ENCODE results near the gene ZDHHC13. TPM values are rescaled to one million over a fixed set of nuclear protein-coding genes. Genes with fewer than 3 reads are reported as not detected.

Gene ZDHHC13
- total RNA-seq, 1 donor from 2014 or later, result 49.8 TPM

- DNase-seq, result no peak
These were observed 91.2 kb downstream of the ZDHHC13 start for GRCh38 chr11:19208181-19208580.

DNA sequence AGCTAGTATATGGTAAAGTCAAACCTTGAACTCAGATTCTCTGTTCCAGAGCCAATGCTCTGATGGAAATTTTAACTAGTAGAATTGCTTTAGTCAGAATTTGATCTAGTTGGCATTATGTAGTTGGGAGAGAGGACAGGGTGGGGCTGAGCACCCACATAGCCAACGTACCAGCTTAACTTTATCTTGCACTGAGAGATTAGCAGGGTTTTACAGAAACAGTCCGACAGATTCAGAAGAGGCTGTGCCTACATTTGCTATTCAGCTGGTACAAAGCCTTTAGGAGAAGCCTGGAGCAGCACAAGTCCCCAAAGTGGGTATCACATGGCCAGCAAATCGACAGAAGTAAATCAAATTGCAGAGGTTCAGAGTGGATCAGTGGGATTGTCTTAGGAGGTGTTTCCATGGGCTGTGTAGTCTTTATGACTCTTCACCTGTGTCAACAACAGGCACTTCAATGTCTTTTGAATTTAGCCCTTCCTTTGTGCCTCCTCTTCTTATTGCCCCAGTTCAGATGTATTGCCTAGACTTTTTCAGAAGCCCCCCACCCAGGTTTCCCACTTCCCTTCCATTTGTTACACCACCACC, 92.1 kb downstream of the ZDHHC13 start:
- DNase-seq, result no peak

DNA sequence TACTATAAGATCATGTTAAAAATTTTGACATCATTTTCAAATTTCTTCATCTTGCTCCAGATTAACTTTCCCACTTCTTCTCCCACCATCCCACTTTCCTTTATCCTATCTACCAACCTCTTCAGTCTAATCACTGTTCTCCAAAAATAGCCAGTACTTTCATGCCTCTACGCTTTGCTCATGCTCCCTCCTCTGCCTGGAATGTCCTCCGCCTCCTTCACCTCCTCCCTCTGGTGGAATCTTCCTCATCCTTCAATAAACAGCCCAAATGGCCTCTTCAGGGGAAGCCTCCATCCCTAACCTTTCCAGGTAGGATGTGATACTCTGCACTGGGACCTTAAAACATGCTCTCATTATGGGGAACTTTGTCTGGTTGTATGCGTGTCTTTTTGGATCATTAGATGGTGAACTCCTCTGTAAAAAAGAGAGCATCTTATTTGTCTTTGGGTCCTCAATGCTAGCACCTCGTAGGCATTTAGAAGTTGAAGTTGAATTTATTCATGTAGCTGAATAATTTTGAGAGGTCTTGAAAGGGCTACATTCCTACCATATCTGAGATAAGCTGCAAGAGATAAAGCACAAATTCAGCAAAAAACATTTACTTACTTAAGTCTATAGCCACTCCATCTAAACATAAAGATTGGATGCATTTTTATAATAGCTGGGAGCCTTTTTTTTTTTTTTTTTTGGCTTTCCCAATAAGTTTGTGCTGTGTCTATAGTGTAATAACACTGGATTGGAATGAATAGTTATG, 92.8 kb downstream of the ZDHHC13 start:
- DNase-seq, result no peak

- no peak for DNase-seq
These were observed 99.1 kb downstream of the ZDHHC13 start for GRCh38 chr11:19216021-19216420.

DNA sequence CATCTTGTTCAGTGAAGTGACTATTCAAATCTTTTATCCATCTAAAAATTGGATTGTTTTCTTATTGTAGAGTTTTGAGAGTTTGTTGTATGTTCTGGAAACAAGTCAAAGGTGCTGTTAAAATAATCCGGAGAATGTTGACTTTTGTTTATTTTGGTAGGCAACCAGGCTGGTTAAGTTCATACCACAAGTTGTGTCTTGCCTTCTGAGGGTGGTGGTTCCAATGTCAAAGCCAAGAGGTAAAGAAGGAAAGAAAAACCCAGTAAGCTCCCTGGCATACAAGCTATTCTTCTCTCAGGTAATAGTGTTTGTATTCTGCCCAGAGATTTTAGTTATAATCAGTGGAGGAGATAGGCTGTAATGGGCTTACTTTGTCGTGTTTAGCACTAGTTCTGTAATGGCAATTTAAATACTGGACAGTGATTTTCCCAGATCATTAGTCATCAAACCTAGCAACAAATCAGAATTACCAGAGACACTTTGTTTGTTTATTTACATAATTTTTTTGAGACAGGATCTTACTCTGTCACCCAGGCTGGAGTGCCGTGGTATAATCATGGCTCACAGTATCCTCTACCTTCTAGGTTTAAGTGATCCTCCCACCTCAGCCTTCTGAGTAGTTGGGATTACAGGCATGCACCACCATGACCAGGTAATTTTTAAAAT, 99.9 kb downstream of the ZDHHC13 start:
- DNase-seq, result no peak

DNA sequence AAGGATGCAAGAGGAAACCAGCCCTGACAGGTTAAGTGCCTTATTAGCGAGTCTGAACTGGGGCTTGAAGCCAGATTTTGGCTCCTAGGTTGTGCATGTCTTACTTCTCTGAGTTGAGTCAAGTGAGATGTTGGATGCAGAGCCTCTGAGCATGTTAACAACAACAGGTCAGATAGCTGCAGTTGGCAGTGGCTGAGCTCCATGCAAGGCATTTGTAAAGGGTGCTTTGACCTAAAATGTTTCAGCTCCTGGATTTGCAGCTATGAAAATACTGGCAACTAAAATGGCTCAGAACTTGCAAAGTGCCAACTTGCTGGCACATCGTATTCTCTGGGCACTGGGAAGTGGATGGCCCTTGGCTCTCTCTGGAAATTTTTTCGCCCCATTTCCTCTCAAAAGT, 101.2 kb downstream of the ZDHHC13 start:
- no peak for DNase-seq

GRCh38 chr11:19218786-19219460, 102.0 kb downstream of the ZDHHC13 start:
- no peak for DNase-seq

DNA sequence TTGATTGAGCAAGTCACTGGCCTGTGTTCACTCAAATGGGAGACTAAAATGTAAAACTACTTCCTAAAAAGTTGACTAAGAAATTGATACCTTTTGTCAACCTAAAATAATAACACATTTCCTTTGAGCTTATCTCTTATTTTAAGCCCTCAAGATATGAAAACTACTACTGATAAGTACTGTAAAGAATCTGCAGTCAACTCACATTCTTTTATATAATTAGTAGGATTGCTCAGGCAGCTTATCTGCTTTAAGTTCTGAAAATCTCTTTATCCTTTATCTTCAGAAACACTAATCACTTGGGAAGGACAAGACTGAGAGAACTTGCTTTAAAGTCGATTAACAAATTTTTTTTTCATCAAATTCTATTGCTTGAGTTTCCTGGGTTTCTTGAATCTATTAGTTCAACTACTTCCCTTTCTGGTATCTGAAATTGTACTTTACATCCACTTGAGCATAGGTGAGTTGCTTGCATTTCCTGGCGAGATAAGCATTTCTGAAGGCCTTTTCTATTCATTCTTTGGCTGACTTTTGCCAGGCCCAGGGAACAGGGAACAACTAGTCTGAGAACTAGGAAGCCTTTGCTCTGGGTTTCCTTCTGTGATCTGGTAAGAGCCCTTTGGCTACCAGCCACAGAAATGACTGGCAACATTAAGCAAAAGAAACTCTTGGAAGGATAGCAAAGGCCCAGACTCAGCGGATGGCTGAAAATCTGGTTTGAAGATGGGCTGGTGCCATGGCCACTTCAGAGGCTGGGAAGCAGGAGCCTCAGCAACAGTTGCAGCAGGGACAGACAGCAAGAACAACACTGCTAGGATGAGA, 104.1 kb downstream of the ZDHHC13 start:
- DNase-seq, result no peak

DNA sequence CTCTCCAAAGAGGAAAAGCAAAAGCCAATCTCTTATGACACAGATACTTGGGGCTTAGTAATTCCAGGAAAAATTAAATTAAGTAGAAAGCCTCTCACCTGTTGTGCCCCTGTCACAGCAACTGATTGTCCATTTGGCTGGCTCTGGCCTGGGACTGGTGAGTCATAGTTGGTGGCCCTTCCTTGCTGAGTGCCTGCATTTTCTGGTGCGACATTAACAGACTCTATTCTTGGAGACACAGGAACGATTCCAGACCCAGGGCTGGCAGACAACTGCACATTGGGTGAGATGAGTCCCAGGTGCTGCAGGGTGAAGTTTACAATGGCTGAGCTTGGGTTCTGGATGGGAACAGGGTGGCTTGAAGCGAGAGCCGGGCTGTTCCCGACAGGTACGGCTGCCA, 108.2 kb downstream of the ZDHHC13 start:
- no peak for DNase-seq

- DNase-seq, result no peak
These were observed 108.6 kb downstream of the ZDHHC13 start for GRCh38 chr11:19225581-19225980.

Other genes with a start within 250 kb of the ZDHHC13 start
- not detected for gene MRGPRX1, start 177.8 kb upstream of the ZDHHC13 start, total RNA-seq
- not detected for gene MRGPRX2, start 56.5 kb upstream of the ZDHHC13 start, total RNA-seq
- gene CSRP3, start 84.8 kb downstream of the ZDHHC13 start, total RNA-seq, result 0.31 TPM
- gene E2F8, start 123.8 kb downstream of the ZDHHC13 start, total RNA-seq, result 0.62 TPM

Measured in occipital lobe (tissue), 2 donors.